IPS-NIHi11 (cell line): ENCODE data around the gene FTCD.

Experiments
- DNase-seq: peaks from one replicate; pipeline ENCODE4 v3.0.0; 2012; ENCODE audit warnings: mixed read lengths, low spot score

FTCD gene

GRCh38 chr21:46122758-46123683, 32.4 kb downstream of the FTCD start:
- no peak for DNase-seq

- DNase-seq = no peak
These were observed 33.1 kb downstream of the FTCD start for GRCh38 chr21:46122237-46122671.

GRCh38 chr21:46121286-46122221, 33.8 kb downstream of the FTCD start:
- no peak for DNase-seq

- peak; percentile 16 for DNase-seq
These were observed 34.8 kb downstream of the FTCD start for GRCh38 chr21:46120301-46121285.

GRCh38 chr21:46119637-46120271, 35.6 kb downstream of the FTCD start:
- no peak for DNase-seq

- no peak for DNase-seq
These were observed 36.2 kb downstream of the FTCD start for GRCh38 chr21:46119144-46119636.

GRCh38 chr21:46118316-46119143, 36.8 kb downstream of the FTCD start:
- peak; percentile 20 for DNase-seq

- DNase-seq = peak; percentile 18
These were observed 37.6 kb downstream of the FTCD start for GRCh38 chr21:46117586-46118315.

- peak; percentile 13 for DNase-seq
These were observed 38.4 kb downstream of the FTCD start for GRCh38 chr21:46116776-46117585.

GRCh38 chr21:46116189-46116775, 39.1 kb downstream of the FTCD start:
- DNase-seq = peak; percentile 26

- DNase-seq = no peak
These were observed 39.8 kb downstream of the FTCD start for GRCh38 chr21:46115441-46116188.

- DNase-seq = no peak
These were observed 40.4 kb downstream of the FTCD start for GRCh38 chr21:46114963-46115362.

GRCh38 chr21:46113497-46114176, 41.7 kb downstream of the FTCD start:
- DNase-seq = no peak

GRCh38 chr21:46112725-46113215, 42.6 kb downstream of the FTCD start:
- no peak for DNase-seq

GRCh38 chr21:46111857-46112724, 43.3 kb downstream of the FTCD start:
- DNase-seq = no peak
